ENCODE results near the gene TRIM44. TPM values are rescaled to one million over a fixed set of nuclear protein-coding genes. Genes with fewer than 3 reads are reported as not detected.

Gene TRIM44
- total RNA-seq, 3 donors from 2014 or later: 31.2 to 47.0 (median 33.1) TPM

GRCh38 chr11:35632301-35632700, 30.3 kb upstream of the TRIM44 start:
- no peak overlapping the region for H3K4me3 ChIP-seq
- H3K9me3 ChIP-seq: no peaks in the 10 kb centered on the region
- H3K4me1 ChIP-seq: no peaks in the 10 kb centered on the region
- H3K27ac ChIP-seq: no peak overlapping the region
- TF ChIP-seq POLR2A (IDR thresholded peaks at IDR 0.05): no peak
- TF ChIP-seq CTCF (IDR thresholded peaks at IDR 0.05): no peak
- TF ChIP-seq POLR2AphosphoS5 (IDR thresholded peaks at IDR 0.05): no peak
- no peaks in the 10 kb centered on the region for H3K27me3 ChIP-seq
- intact Hi-C loops (cut with DNase I; ENCODE audit: low total_unique reads): no loop called here
- H3K36me3 ChIP-seq: no peaks in the 10 kb centered on the region
- DNase-seq (ENCODE audit: low spot score in 2 of 2): no peak

GRCh38 chr11:35633827-35634423, 28.6 kb upstream of the TRIM44 start:
- Histone ChIP-seq H3K4me3 (no peak overlapping the region), H3K9me3 (no peaks in the 10 kb centered on the region), H3K27ac (no peak overlapping the region), H3K4me1 (no peaks in the 10 kb centered on the region), H3K27me3 (no peaks in the 10 kb centered on the region), H3K36me3 (no peaks in the 10 kb centered on the region)
- intact Hi-C loops (cut with DNase I; ENCODE audit: low total_unique reads): no loop called here
- TF ChIP-seq POLR2AphosphoS5 (IDR thresholded peaks at IDR 0.05): no peak
- no peak for TF ChIP-seq CTCF (IDR thresholded peaks at IDR 0.05)
- TF ChIP-seq POLR2A (IDR thresholded peaks at IDR 0.05): no peak
- no peak for DNase-seq (ENCODE audit: low spot score in 2 of 2)

- Histone ChIP-seq H3K9me3 (no peaks in the 10 kb centered on the region), H3K4me1 (no peaks in the 10 kb centered on the region), H3K27me3 (no peaks in the 10 kb centered on the region), H3K4me3 (no peak overlapping the region), H3K36me3 (no peaks in the 10 kb centered on the region), H3K27ac (no peak overlapping the region)
- no peak for DNase-seq (ENCODE audit: low spot score in 2 of 2)
- intact Hi-C loops (cut with DNase I; ENCODE audit: low total_unique reads): no loop called here
- no peak for TF ChIP-seq POLR2AphosphoS5 (IDR thresholded peaks at IDR 0.05)
- no peak for TF ChIP-seq POLR2A (IDR thresholded peaks at IDR 0.05)
- TF ChIP-seq CTCF (IDR thresholded peaks at IDR 0.05): no peak
These were observed 26.6 kb upstream of the TRIM44 start for GRCh38 chr11:35635933-35636332.

GRCh38 chr11:35639591-35640179, 22.9 kb upstream of the TRIM44 start:
- Histone ChIP-seq H3K4me1 (no peaks in the 10 kb centered on the region), H3K9me3 (no peaks in the 10 kb centered on the region), H3K27me3 (no peaks in the 10 kb centered on the region), H3K27ac (no peak overlapping the region), H3K4me3 (no peak overlapping the region), H3K36me3 (no peaks in the 10 kb centered on the region)
- intact Hi-C loops (cut with DNase I; ENCODE audit: low total_unique reads): no loop called here
- TF ChIP-seq CTCF (IDR thresholded peaks at IDR 0.05) (no peak), POLR2A (IDR thresholded peaks at IDR 0.05) (no peak), POLR2AphosphoS5 (IDR thresholded peaks at IDR 0.05) (no peak)
- DNase-seq (ENCODE audit: low spot score in 2 of 2): no peak

GRCh38 chr11:35641171-35641897, 21.2 kb upstream of the TRIM44 start:
- intact Hi-C loops (cut with DNase I; ENCODE audit: low total_unique reads): no loop called here

More at GRCh38 chr11:35641171-35641897, 21.2 kb upstream of the TRIM44 start:
- Histone ChIP-seq H3K27ac (no peak overlapping the region), H3K9me3 (no peaks in the 10 kb centered on the region), H3K27me3 (no peaks in the 10 kb centered on the region), H3K4me3 (no peak overlapping the region), H3K4me1 (no peaks in the 10 kb centered on the region), H3K36me3 (no peaks in the 10 kb centered on the region)
- TF ChIP-seq CTCF (IDR thresholded peaks at IDR 0.05) (no peak), POLR2AphosphoS5 (IDR thresholded peaks at IDR 0.05) (no peak), POLR2A (IDR thresholded peaks at IDR 0.05) (no peak)
- no peak for DNase-seq (ENCODE audit: low spot score in 2 of 2)

Measured in breast epithelium (tissue), 4 donors.